Adrenal gland (tissue), 5 donors: ENCODE measurements around the gene PUSL1.

Experiments used
- POLR2A ChIP-seq, 2 donors: fragments of 450-650 bp; IDR thresholded peaks; one replicate each; pipeline ENCODE4 v1.6.1; 2017; ENCODE audit warnings: antibody characterized with exemption in 2 of 2, mild to moderate bottlenecking in 2 of 2, moderate library complexity in 1 of 2
- TF ChIP-seq, protein P1 (sequence below), 6 experiments: fragments of 450-650 bp in 4 of 6; fragments of 200-600 bp in 2 of 6; sonication (generic) in 1 of 6; IDR thresholded peaks; 1 replicate in 5 of 6; 2 replicates in 1 of 6; pipeline versions ENCODE4 v1.5.1 to v1.8.0; 2016 to 2021; ENCODE audit warnings: antibody characterized with exemption in 6 of 6, mild to moderate bottlenecking in 2 of 6, moderate library complexity in 1 of 6
- donor health status: DM: no; HTN: no; CAD: no.

DNA sequence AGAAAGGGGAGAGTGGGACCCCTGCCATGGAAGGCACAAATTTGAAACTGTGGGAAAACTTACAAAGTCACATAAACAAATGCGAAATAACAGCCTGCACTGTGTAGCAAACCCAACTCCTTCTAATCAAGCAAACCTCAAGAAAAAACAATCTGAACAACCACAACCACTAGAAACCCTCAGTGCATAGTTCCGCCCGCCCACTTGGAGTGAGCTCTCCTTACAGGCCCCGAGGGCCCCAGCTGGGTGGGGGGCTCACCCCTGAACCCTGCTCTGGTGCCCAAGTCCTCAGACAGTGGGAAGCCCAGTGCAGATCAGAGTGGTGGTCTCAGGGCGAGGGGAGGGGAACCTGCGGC is 50.9 kb downstream of the PUSL1 start:
- TF ChIP-seq, protein P1, sequence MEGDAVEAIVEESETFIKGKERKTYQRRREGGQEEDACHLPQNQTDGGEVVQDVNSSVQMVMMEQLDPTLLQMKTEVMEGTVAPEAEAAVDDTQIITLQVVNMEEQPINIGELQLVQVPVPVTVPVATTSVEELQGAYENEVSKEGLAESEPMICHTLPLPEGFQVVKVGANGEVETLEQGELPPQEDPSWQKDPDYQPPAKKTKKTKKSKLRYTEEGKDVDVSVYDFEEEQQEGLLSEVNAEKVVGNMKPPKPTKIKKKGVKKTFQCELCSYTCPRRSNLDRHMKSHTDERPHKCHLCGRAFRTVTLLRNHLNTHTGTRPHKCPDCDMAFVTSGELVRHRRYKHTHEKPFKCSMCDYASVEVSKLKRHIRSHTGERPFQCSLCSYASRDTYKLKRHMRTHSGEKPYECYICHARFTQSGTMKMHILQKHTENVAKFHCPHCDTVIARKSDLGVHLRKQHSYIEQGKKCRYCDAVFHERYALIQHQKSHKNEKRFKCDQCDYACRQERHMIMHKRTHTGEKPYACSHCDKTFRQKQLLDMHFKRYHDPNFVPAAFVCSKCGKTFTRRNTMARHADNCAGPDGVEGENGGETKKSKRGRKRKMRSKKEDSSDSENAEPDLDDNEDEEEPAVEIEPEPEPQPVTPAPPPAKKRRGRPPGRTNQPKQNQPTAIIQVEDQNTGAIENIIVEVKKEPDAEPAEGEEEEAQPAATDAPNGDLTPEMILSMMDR (IDR thresholded peaks at IDR 0.05): no peak
- TF ChIP-seq POLR2A (IDR thresholded peaks at IDR 0.05): no peak
